Astrocyte (in vitro differentiated cells and primary cell): ENCODE data around the gene KNDC1. TPM values are rescaled to one million over a fixed set of nuclear protein-coding genes. Genes with fewer than 3 reads are reported as not detected.

Experiments used
- DNase-seq: peaks from one replicate; pipeline ENCODE4 v3.0.0-alpha.2; 2010; ENCODE audit warnings: low read depth
- FAIRE-seq: peaks from 2 replicates; lab custom pipeline; 2011; peaks lifted over from hg19 to GRCh38; lab: Jason Lieb, UNC
- H2AFZ ChIP-seq: 2 replicates; pipeline ENCODE4 v1.6.0; 2012; ENCODE audit warnings: low read depth, low read length, inconsistent platforms
- H3K27ac ChIP-seq: 2 replicates; pipeline ENCODE4 v1.5.1; 2011; ENCODE audit warnings: low read depth, low read length, inconsistent platforms
- H3K27me3 ChIP-seq: 2 replicates; pipeline ENCODE4 v1.6.0; 2011; ENCODE audit warnings: low read length, inconsistent platforms; ENCODE audit not compliant: insufficient read depth
- H3K36me3 ChIP-seq: 2 replicates; pipeline ENCODE4 v1.5.1; 2011; ENCODE audit warnings: low read length, inconsistent platforms; ENCODE audit not compliant: insufficient read depth
- H3K4me1 ChIP-seq: 2 replicates; pipeline ENCODE4 v1.5.1; 2011; ENCODE audit warnings: low read length, inconsistent platforms; ENCODE audit not compliant: insufficient read depth
- H3K4me2 ChIP-seq: 2 replicates; pipeline ENCODE4 v1.6.0; 2012; ENCODE audit warnings: low read length, inconsistent platforms
- H3K4me3 ChIP-seq: 2 replicates; pipeline ENCODE4 v1.5.1; 2011; ENCODE audit warnings: low read depth, mild to moderate bottlenecking, low read length, inconsistent platforms; ENCODE audit not compliant: insufficient read depth
- H3K79me2 ChIP-seq: 2 replicates; pipeline ENCODE4 v1.6.0; 2012; ENCODE audit warnings: mild to moderate bottlenecking, low read length, inconsistent platforms; ENCODE audit not compliant: insufficient read depth
- H3K9ac ChIP-seq: 2 replicates; pipeline ENCODE4 v1.6.0; 2012; ENCODE audit warnings: mild to moderate bottlenecking, low read length, inconsistent platforms
- H3K9me3 ChIP-seq: 2 replicates; pipeline ENCODE4 v1.5.1; 2012; ENCODE audit warnings: low read depth, mild to moderate bottlenecking, low read length, inconsistent platforms; ENCODE audit not compliant: insufficient read depth
- H4K20me1 ChIP-seq: 2 replicates; pipeline ENCODE4 v1.6.0; 2012; ENCODE audit warnings: low read length, inconsistent platforms; ENCODE audit not compliant: insufficient read depth
- H3K27ac Mint-ChIP-seq: one replicate; pipeline ENCODE4 v1.8.0; 2021; ENCODE audit warnings: mild to moderate bottlenecking, mixed read lengths; ENCODE audit not compliant: unreplicated experiment
- H3K27me3 Mint-ChIP-seq: one replicate; pipeline ENCODE4 v1.8.0; 2021; ENCODE audit warnings: low read depth, mixed read lengths; ENCODE audit not compliant: unreplicated experiment
- H3K36me3 Mint-ChIP-seq: one replicate; pipeline ENCODE4 v1.8.0; 2021; ENCODE audit warnings: low read depth, mixed read lengths; ENCODE audit not compliant: unreplicated experiment
- H3K4me1 Mint-ChIP-seq: one replicate; pipeline ENCODE4 v1.8.0; 2021; ENCODE audit warnings: low read depth, mixed read lengths; ENCODE audit not compliant: unreplicated experiment
- H3K4me3 Mint-ChIP-seq: one replicate; pipeline ENCODE4 v1.8.0; 2021; ENCODE audit warnings: mild to moderate bottlenecking, moderate library complexity, mixed read lengths; ENCODE audit not compliant: unreplicated experiment
- H3K9me3 Mint-ChIP-seq: one replicate; pipeline ENCODE4 v1.8.0; 2021; ENCODE audit warnings: mild to moderate bottlenecking, mixed read lengths; ENCODE audit not compliant: unreplicated experiment
- EZH2 ChIP-seq: IDR thresholded peaks from 2 replicates; pipeline ENCODE4 v1.6.1; 2012; ENCODE audit warnings: mild to moderate bottlenecking, low read length, inconsistent platforms; ENCODE audit not compliant: insufficient read depth
- total RNA-seq: library from RNA; stranded (reverse); gene quantifications from 2 replicates; pipeline ENCODE4 v1.2.1, GENCODE V29; 2021
- TF ChIP-seq, protein P1 (sequence below): IDR thresholded peaks from 2 replicates; pipeline ENCODE4 v1.5.1; 2011; ENCODE audit warnings: low read depth, mild to moderate bottlenecking, inconsistent platforms, low read length, moderate library complexity; ENCODE audit not compliant: insufficient read depth

Gene KNDC1
- total RNA-seq, 1 donor from 2014 or later: 2.6 TPM

DNA sequence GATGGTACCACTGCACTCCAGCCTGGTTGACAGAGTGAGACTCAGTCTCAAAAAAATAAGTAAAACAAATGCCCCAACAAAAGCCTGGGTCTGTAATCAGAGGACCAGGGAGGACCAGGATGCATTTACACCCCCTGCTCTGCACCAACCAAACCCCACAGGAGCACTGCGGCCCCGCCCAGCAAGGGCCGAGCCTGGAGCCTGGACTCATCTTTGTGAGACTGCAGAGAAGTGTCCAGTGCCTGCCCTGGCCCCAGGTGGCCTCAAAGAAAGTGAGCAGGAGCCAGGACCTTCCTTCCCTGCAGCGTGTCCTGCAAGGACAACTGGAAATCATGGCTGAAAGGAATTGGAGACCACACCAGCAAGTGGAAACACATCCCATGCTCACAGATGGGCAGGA is 31.6 kb downstream of the KNDC1 start:
- DNase-seq: no peak
- Mint-ChIP-seq H3K36me3 (no peaks in the 10 kb centered on the region), H3K4me3 (no peak overlapping the region), H3K27ac (no peak overlapping the region), H3K4me1 (no peaks in the 10 kb centered on the region), H3K9me3 (peaks cover 8% of the 10 kb centered on the region), H3K27me3 (peaks cover 28% of the 10 kb centered on the region)
- FAIRE-seq: no peak
- Histone ChIP-seq H3K4me3 (no peak overlapping the region), H3K4me1 (no peaks in the 10 kb centered on the region), H3K36me3 (no peaks in the 10 kb centered on the region), H3K79me2 (no peaks in the 10 kb centered on the region), H3K27me3 (no peaks in the 10 kb centered on the region), H4K20me1 (no peaks in the 10 kb centered on the region), H3K9me3 (no peaks in the 10 kb centered on the region), H3K27ac (no peak overlapping the region), H3K9ac (no peak overlapping the region), H3K4me2 (no peak overlapping the region), H2AFZ (no peak overlapping the region)
- TF ChIP-seq, protein P1, sequence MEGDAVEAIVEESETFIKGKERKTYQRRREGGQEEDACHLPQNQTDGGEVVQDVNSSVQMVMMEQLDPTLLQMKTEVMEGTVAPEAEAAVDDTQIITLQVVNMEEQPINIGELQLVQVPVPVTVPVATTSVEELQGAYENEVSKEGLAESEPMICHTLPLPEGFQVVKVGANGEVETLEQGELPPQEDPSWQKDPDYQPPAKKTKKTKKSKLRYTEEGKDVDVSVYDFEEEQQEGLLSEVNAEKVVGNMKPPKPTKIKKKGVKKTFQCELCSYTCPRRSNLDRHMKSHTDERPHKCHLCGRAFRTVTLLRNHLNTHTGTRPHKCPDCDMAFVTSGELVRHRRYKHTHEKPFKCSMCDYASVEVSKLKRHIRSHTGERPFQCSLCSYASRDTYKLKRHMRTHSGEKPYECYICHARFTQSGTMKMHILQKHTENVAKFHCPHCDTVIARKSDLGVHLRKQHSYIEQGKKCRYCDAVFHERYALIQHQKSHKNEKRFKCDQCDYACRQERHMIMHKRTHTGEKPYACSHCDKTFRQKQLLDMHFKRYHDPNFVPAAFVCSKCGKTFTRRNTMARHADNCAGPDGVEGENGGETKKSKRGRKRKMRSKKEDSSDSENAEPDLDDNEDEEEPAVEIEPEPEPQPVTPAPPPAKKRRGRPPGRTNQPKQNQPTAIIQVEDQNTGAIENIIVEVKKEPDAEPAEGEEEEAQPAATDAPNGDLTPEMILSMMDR: no peak
- no peak for TF ChIP-seq EZH2

DNA sequence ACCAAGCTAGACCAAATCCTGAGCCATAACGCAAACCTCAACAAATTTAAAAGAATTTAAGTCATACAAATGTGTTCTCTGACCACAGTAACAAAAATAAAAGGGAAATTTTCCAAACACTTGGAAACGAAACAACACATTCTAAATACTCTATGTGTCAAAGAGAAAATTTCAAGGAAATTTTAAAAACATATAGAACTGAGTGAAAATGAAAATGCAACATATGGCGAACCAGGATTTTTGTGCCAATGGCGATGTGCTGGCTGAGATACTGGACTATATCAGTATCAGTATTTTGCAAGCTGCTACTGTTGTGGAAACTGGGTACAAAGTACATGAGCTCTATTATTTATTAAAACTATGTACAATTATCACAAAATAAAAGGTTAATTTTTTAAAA is 34.1 kb downstream of the KNDC1 start:
- Mint-ChIP-seq H3K4me1 (no peaks in the 10 kb centered on the region), H3K4me3 (no peak overlapping the region), H3K27me3 (peaks cover 28% of the 10 kb centered on the region), H3K9me3 (peaks cover 8% of the 10 kb centered on the region), H3K36me3 (no peaks in the 10 kb centered on the region), H3K27ac (no peak overlapping the region)
- Histone ChIP-seq H3K79me2 (no peaks in the 10 kb centered on the region), H3K9me3 (no peaks in the 10 kb centered on the region), H3K36me3 (no peaks in the 10 kb centered on the region), H2AFZ (no peak overlapping the region), H3K4me1 (no peaks in the 10 kb centered on the region), H3K4me2 (no peak overlapping the region), H3K9ac (no peak overlapping the region), H4K20me1 (no peaks in the 10 kb centered on the region), H3K4me3 (no peak overlapping the region), H3K27ac (no peak overlapping the region), H3K27me3 (no peaks in the 10 kb centered on the region)
- TF ChIP-seq EZH2: no peak
- TF ChIP-seq, protein P1: no peak
- FAIRE-seq (no peak), DNase-seq (no peak)

DNA sequence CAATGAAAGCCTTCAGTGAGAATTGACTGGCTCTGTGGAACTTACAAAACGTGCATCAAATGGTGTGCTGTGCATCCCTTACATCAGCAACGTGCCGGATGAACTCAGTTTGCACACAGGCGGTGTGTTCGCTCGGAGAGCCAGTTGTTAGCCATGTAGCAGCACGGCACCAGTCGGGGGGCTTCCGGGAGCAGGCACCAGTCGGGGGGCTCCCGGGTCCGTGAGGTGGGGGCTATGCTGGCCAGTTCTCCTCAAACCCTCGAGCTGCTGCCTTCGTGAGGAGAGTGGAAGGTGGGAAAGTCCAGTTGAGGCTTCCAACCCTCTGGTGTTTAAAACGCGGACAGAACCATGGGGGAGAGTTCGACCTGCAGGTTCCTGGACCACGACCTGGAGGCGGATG is 35.1 kb downstream of the KNDC1 start:
- Mint-ChIP-seq H3K27me3 (peaks cover 27% of the 10 kb centered on the region), H3K9me3 (peaks cover 8% of the 10 kb centered on the region), H3K27ac (no peak overlapping the region), H3K4me3 (no peak overlapping the region), H3K36me3 (no peaks in the 10 kb centered on the region), H3K4me1 (no peaks in the 10 kb centered on the region)
- Histone ChIP-seq H3K4me1 (no peaks in the 10 kb centered on the region), H3K79me2 (no peaks in the 10 kb centered on the region), H2AFZ (no peak overlapping the region), H3K9ac (no peak overlapping the region), H3K4me2 (no peak overlapping the region), H3K27ac (no peak overlapping the region), H3K27me3 (no peaks in the 10 kb centered on the region), H4K20me1 (no peaks in the 10 kb centered on the region), H3K36me3 (no peaks in the 10 kb centered on the region), H3K4me3 (no peak overlapping the region), H3K9me3 (no peaks in the 10 kb centered on the region)
- no peak for FAIRE-seq
- no peak for DNase-seq
- TF ChIP-seq, protein P1: no peak
- no peak for TF ChIP-seq EZH2
